ENCODE data around the gene JTB.
A peak's percentile ranks its signal among the peaks of the same experiment; 100 is the strongest.
"Not testable (repeated sequence)": the region's sequence is repeated elsewhere in the genome, so short reads cannot be mapped to it uniquely, and the experiment has no call there.

JTB gene

DNA sequence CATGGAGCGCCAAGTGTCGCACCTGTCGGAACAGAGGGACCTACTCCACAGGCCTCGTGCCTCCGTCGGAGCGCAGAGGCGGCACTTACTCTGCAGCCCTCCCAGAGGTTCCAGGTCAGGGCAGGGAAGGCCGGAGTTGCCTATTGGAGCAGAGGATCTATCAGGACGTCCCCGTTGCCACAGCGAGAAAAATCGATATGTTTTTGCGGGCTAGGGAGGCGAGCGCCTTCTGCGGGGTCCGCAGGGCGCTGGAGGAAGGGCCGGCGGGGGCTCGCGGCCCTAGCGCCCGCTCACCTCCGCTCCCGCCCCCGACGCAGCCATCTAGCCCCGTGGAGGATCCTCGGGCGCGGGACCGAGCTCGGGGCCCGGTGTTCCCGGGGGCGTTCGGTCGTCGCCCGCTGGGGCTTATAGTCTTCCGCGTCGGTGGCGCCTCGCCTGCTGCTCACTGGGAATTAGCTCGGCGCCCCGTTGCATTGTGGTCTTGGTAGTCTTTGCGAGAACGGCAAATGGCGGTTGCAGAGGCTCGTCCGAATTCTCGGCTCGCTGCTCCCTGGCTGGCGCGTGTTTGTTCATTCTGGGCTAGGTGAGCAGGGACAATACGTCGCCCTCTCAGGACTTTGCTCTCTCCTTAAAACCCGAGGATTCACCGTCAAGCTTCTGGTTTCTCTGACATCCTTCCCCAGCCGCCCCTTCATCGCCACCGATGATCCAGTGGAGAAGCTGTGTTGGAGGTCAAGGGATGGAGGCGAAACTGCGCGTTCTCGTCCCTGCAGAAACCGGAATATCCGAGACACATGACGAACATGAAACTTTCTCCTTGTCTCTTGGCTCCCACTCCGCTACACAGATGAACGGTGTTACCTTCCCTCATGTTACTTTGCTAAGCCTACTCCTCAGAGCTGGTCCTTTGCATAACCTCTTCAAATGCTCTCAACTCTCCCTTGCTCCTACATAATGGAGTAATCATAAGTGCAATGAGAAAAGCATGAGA, at the start of gene JTB:
JTB (minus strand) TSS at position 425 of the 991 bp plus-strand sequence; CDS start at position 3, 422 bp downstream.
- peak; percentile 84 for DNase-seq (ENCODE audit: low spot score)

DNA sequence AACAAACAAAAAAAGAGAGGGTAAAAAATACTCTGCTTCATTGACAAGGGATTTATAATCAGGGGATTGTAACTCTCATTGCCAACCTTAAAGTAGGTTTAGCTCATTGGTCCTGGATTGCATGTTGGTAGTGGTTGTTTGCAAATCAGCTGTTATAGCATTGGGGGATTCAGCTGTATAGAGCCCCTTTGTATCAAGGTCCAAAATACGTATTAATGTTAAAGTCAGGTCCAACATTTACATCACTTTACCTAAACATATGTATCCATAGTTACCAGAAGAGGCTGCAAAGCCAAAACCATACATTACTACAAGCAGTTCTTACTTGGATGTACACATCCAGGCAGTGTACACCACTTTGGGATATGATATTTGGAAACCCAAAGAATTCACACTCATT, 42.5 kb upstream of the JTB start:
- DNase-seq (ENCODE audit: low spot score): no peak

DNA sequence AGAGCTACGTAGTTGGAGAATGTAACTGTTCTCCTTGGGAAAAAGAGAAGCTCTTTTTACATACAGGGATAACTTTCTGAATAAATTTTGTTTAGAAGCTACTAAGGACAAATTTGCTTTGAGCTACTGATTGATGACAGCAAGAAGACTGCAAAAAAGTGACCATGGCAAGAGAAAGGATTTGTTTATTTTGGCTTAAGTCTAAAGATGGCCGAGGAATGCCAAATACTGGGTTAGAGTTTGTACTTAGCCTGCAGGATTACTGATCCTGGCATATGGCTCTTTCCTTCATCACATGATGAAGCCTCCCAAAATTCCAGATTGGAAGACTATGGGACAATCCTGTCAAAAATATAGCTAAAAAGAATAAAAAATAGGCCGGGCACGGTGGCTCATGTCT, 41.8 kb upstream of the JTB start:
- DNase-seq (ENCODE audit: low spot score): no peak

DNA sequence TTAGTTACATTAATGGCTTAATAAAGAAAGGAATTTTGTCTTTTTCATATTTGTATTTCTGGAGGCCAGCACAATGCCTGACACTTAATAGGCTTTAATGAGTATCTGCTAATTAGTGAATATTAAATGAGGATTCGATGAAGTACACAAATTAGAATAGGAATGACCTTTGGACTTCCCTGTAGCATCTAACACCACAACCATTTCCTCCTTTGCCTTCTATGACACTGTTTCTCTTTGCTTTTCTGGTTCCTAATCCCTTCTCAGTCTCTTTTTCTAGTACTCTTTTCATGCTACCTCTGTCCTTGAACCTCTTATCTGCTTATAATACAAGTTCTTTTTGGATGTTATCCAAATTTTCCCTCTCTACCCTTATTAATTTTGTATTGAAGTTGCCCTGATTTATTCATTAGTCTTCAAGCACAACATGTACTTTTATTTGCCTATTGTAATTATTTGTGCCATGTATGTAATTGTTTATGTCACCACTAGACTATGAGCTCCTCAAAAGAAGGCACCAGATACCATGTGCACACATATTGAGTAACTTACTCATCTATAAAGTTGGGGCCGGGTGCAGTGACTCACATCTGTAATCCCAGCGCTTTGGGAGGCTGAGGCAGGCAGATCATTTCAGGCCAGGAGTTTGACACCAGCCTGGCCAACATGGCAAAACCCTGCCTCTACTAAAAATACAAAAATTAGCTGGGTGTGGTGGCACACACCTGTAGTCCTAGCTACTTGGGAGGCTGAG, 36.9 kb upstream of the JTB start:
- DNase-seq (ENCODE audit: low spot score): no peak

DNA sequence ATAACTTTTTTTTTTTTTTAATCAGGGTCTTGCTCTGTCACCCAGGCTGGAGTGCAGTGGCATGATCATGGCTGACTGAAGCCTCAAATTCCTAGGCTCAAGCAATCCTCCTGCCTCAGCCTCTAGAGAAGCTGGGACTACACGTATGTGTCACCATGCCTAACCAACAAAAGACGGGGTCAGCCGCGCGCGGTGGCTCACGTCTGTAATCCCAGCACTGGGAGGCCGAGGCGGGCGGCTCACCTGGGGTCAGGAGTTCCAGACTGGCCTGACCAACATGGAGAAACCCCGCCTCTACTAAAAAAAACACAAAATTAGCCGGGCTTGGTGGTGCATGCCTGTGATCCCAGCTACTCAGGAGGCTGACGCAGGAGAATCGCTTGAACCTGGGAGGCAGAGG, 35.1 kb upstream of the JTB start:
- DNase-seq (ENCODE audit: low spot score): not testable (repeated sequence)

DNA sequence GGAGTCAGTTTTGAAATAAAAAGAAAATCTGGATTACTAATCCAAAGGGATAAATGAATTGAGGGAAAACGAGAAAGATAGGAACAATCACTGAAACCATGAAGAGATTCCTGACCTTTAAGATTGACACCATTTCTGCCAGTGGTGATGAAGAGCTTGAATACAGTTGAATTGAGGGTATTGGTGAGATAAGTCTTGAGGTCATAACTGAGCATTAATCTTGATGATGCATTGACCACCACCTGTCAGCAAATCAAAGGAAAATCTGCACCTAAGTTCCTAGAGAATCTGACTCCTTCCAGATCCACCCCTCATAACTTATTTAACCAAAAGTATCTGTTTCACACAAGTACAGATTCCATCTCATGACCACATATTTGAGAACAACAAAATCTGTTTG, 34.7 kb upstream of the JTB start:
- no peak for DNase-seq (ENCODE audit: low spot score)

DNA sequence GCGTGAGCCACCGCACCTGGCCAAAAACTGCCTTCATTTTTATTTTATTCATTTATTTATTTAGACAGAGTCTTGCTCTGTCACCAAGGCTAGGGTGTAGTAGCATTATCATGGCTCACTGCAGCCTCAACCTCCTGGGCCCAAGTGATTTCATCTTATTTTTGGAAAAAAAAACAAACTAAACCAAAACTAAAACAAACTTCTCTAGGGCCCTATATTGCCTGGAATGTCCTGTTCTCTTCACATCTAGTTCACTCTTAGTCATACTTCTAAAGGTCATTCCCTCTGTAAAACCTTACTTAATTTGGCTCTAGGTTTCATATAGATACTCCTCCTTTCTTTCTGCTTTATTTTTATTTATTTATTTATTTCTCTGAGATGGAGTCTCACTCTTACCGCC, 28.7 kb upstream of the JTB start:
- no peak for DNase-seq (ENCODE audit: low spot score)

DNA sequence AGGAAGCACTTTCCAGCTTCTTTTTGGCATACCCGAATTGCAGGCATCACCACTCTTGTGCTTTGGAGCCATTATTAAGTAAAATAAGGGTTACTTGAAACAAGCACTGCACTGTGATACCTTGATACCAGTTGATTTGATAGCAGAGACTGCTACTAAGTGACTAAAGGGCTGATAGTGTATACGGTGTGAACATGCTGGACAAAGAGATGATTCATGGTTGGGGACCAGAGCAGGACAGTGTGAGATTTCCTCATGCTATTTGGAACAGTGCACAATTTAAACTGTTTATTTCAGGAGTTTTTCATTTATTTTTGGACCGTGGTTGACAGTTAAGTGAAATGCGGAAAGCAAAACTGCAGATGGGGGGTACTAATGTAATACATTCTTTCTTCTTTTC, 22.9 kb upstream of the JTB start:
- no peak for DNase-seq (ENCODE audit: low spot score)

DNA sequence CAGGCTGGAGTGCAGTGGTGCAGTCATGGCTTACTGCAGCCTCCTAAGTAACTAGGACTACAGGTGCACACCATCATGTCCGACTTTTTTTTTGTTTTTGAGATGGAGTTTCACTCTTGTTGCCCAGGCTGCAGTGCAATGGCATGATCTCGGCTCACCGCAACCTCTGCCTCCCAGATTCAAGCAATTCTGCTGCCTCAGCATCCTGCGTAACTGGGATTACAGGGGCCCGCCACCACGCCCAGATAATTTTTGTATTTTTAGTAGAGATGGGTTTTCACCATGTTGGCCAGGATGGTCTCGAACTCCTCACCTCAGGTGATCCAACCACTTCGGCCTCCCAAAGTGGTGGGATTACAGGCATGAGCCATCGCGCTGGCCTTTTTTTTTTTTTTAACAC, 19.4 kb upstream of the JTB start:
- DNase-seq (ENCODE audit: low spot score): not testable (repeated sequence)

DNA sequence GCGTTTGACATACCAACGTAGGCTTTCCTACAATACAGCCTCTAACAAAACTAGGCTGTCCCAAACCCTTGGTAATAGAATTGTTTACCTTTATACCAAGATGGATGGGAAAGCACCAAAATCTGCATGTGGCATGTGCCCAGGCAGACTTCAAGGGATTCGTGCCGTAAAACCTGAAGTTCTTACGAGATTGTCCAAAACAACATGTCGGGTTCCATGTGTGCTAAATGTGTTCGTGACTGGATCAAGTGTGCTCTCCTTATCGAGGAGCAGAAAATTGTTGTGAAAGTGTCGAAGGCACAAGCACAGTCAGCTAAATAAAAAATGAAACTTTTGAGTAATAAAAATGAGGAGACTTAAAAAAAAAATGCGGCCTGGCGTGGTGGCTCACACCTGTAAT, 18.2 kb upstream of the JTB start:
- no peak for DNase-seq (ENCODE audit: low spot score)

DNA sequence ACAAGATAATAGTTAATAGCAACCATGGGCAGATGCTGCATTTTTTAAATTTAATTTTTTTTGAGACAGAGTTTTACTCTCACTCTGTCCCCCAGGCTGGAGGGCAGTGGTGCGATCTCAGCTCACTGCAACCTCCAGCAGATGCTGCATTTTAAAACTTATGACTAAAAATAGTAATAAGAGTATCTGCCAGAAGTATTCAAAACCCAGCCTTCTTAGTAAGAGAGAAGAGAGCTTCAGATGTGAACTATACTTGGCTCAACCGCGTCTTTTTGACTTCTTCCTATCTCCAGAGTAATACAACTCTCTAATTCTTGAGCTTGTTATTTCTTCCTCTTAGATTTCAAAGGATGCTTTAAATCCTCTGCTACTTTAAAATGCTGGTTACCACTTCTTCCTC, 17.7 kb upstream of the JTB start:
- DNase-seq (ENCODE audit: low spot score): no peak

DNA sequence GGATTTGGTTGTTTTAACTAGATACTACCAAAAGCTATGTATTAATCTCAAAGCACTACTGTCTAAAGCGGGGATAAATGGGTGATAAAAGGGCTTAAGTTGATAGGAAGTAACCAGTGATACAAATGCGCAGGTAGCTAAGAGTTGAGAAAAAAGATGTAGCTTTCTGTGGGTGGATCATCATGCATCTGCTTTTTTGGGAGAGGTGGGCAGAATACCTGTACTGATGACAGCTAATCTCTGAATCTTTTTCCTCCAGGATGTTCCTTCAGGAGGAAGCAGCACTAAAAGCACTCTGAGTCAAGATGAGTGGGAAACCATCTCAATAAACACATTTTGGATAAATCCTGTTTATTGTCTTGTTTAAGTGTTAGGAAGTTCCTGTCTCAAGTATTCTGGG, 14.3 kb upstream of the JTB start:
- DNase-seq (ENCODE audit: low spot score): no peak

DNA sequence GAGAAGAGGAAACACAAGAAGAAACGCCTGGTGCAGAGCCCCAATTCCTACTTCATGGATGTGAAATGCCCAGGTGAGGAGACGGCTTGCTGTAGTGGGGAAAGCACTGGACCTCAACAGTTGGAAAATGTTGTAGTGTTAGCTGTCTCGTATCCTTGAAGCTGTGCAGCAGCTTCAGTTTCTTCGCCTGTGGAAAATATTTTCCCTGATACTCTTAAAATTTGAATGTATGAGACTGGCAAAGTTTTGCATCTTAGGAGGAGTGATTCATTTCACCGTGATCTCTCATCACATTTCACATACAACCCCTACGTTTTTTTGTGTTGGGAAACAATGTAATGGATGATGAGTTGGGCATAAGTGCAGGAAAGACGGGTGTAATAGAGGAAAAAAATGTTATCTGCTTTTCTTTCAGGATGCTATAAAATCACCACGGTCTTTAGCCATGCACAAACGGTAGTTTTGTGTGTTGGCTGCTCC, 13.7 kb upstream of the JTB start:
- DNase-seq (ENCODE audit: low spot score): no peak

DNA sequence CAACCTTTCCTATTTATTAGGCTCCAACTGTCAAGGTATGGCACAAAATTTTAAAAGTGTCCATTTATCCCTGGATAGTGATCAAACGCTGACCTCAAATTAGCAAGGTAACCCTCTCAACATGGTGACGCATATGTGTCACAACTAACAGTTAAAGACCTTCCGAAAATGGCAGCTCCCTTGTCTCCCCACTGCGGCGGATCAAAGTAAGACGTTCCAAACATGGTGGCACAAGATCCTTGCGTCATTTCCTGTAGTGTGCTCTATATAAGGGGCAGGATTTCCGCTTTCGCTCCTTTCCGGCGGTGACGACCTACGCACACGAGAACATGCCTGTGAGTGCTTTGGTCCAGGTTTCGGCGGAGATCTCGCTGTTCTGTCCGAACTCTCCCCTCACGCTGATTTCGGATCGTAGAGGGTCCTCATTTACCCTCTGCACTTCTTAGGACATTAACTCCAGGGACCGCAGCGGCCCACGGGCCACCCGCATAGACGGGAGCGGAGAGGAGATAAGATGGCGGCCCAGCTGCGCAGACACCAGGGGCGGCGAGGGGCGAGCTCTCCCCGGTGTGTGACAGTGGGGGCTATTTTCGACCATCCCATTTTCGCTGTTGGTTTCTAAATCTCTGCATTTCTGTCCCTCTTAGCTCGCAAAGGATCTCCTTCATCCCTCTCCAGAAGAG, 13.1 kb upstream of the JTB start, which contains the start of gene RPS27:
RPS27 (plus strand) TSS at position 295 of the 683 bp plus-strand sequence; CDS start at position 330, 35 bp downstream.
- DNase-seq (ENCODE audit: low spot score): peak; percentile 98

DNA sequence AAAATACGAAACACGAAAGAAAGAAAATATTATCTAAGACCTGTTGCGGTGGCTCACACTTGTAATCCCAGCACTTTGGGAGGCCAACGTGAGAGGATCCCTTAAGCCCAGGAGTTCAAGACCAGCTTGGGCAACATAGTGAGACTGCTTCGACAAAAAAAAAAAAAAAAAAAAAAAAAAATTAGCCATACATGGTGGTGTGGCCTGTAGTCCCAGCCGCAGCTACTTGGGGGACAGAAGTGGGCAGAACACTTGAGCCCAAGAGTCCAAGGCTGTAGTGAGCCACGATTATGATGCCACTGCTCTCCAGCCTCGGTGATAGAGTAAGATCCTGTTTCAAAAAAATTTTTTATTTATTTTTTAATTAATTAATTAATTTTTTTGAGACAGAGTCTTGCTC, 10.1 kb upstream of the JTB start:
- no peak for DNase-seq (ENCODE audit: low spot score)

DNA sequence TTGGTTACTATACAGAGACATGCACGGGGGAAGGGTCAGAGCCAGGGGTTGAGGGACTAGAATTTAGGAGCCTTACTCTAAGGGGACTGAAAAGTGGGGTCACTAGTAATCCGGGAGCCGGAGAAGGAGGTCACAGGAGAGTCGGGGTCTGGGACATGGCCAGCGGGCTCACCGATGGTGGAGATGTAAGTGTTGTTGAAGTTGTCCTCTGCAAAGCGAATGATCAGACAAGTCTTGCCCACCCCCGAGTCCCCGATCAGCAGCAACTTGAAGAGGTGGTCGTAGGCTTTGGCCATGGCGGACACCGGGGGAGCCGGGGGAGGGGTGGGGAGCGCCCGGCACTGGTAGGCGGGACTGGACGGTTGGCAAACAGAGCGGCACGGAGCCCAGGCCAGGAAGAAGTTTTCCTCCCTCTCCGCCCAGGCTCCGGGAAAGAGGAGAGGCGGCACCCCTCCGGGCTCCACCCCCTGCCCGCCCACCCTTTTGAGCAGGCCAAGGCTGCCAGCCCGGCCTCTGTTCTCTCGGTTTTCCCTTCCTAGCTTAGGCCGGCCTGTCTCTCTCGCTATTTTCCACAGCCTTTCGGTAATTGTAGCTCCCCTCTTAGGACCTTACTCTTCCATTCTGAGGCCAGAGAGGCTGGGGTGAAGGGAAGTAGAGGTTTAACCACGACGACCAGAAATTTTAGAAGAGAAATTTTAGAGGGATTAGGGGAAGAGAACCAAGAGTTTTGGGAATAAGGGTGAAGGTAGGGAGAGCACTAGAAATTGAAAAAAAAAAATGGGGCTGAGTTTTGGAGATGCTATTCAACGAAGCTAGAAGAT, 8.7 kb upstream of the JTB start, which contains the start of gene RAB13:
RAB13 (minus strand) TSS at position 399 of the 821 bp plus-strand sequence; CDS start at position 296, 103 bp downstream.
- DNase-seq (ENCODE audit: low spot score): peak; percentile 54

DNA sequence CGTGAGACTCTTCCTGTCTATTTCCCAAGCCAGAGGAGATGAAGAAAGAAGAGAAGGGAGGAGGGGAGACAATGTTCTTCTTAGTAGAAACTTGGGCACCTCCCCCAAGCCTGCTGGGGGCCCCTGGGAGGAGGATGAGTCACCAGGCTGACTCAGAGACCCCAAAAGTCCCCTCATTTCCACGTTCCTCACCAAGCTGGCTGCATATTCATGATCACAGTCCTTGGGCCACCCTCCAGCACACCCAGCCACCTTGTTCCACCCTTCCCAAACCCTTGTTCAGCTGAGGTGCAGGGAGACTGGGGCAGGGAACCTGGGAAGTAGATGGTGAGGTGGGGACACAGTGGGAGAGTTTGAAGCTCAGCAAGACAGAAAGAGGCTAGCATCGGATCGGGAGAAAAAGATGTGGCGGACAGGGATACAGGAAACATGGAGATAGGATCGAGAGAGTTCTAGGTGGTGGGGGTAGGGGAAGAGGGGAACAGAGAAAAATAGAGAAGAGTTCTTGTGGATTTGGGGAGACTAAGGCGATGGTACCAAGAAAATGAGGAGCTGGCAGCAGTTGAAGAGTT, 8.0 kb upstream of the JTB start:
- DNase-seq (ENCODE audit: low spot score): no peak

DNA sequence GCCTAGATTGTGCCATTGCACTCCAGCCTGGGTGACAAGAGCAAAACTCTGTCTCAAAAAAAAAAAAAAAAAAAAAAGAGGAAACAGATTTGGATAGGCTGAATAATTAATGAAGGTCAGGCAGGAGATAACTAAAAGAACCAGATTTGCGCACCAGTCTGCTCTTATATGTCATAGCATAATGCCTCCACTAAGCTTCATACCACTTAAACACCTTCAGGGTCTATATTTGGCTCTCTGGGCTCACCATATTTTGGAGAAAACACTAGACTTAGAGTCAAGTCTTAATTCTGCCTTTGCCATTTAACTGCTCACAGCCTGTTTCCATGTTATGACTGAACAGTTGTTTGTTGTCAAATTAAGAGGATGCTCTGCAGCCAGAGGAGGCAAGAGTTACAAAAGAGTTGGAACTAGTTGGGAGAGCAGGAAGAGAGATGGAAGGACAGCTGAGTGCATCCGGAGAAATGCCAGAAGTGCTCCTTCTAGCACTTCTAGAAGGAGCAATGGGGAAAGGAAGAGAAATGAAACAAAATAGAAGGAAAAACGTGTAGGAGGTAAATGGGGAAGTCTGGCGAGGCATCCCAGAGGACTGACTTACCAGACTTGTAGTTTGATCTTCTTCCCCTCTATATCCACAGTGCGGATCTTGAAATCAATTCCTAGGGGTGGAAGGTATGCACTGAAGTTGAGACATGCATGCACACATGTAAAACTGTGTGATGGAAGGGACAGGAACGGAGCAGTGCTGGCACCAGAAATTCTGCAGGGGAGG, 6.8 kb upstream of the JTB start:
- DNase-seq (ENCODE audit: low spot score): no peak

DNA sequence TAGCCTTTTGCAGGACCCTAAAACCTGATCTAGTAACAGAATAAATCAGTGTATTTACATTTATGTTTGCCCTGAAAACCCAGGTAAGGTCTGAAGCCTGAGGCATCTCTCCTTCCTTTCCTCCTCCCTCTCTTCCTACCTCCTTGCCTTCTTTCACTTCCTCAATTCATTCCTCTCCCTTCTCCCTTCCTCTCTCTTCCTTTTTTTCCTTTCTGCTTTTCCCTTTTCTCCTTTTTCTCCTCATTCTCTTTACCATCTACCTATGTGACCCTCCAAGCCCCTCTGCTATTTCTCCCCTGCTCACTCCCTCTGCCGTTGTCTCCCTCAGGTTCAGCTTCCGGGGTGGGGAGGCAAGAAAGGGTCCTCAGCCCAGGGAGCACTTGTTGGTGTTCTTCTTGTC, 4.3 kb upstream of the JTB start:
- not testable (repeated sequence) for DNase-seq (ENCODE audit: low spot score)

DNA sequence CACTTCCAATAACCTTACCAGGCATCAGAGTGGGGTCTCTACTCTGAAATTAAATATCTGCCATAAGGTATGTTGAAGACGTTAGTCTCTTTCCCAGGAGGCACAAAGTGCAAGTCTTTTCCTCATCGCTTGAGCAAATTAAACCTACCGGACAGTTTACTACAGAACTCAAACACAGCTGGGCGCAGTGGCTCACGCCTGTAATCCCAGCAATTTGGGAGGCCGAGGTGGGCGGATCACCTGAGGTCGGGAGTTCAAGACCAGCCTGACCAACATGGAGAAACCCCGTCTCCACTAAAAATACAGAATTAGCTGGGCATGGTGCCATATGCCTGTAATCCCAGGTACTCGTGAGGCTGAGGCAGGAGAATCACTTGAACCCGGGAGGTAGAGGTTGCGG, 1.6 kb upstream of the JTB start:
- DNase-seq (ENCODE audit: low spot score): not testable (repeated sequence)
